Motor neuron (in vitro differentiated cells): ENCODE measurements around the gene KIAA1210. TPM values are rescaled to one million over a fixed set of nuclear protein-coding genes. Genes with fewer than 3 reads are reported as not detected.
"Not testable (repeated sequence)": the region's sequence is repeated elsewhere in the genome, so short reads cannot be mapped to it uniquely, and the experiment has no call there.

ENCODE experiments used
- ATAC-seq, 8 experiments: fragments of 200-7000 bp; cut with Tn5 transposase; replicated peaks in 6 of 8; 2 replicates each; pipeline ENCODE4 v1.8.0; 2021; ENCODE audit warnings: mild to moderate bottlenecking in 8 of 8, moderate library complexity in 8 of 8
- H3K27ac ChIP-seq, 2 donors: fragments of 250-450 bp; sonication (Bioruptor Pico); 2 replicates each; pipeline ENCODE4 v1.9.0; 2021; ENCODE audit warnings: antibody characterized with exemption in 2 of 2, mild to moderate bottlenecking in 2 of 2, moderate library complexity in 1 of 2
- H3K4me1 ChIP-seq, 2 donors: fragments of 250-450 bp; sonication (Bioruptor Pico); replicated peaks in 1 of 2; 2 replicates each; pipeline ENCODE4 v1.6.1; 2021; ENCODE audit warnings: antibody characterized with exemption in 2 of 2, mild to moderate bottlenecking in 2 of 2, moderate library complexity in 1 of 2
- H3K4me3 ChIP-seq, 5 donors: fragments of 250-450 bp; sonication (Bioruptor Pico); 2 replicates each; pipeline ENCODE4 v1.9.0; 2021; ENCODE audit warnings: antibody characterized with exemption in 5 of 5, mild to moderate bottlenecking in 5 of 5, moderate library complexity in 4 of 5
- WGBS, 10 experiments: fragments of 450-650 bp; shearing (Covaris generic); methylation state at CpG; one replicate each; pipeline ENCODE4 v1.0.0; 2022; 5-methylcytosine and 5-hydroxymethylcytosine counted together
- in situ Hi-C, 9 experiments: fragments of 400-800 bp; cut with MboI; loops; one replicate each; pipeline ENCODE4 v1.15.0; 2021; ENCODE audit warnings: low sequenced_read_pairs in 9 of 9, low pct_unique_long_range_greater_than_20kb in 2 of 9; ENCODE audit not compliant: unreplicated experiment in 9 of 9
- total RNA-seq, 8 experiments: library from RNA; unstranded; fragments of 300-600 nt; gene quantifications; 2 replicates each; pipeline versions ENCODE4 v1.2.3 to v1.2.4, GENCODE V29; 2022

Gene KIAA1210
- total RNA-seq, 8 experiments from 2014 or later: 0.04 to 0.14 (median 0.06) TPM; not detected in 2

DNA sequence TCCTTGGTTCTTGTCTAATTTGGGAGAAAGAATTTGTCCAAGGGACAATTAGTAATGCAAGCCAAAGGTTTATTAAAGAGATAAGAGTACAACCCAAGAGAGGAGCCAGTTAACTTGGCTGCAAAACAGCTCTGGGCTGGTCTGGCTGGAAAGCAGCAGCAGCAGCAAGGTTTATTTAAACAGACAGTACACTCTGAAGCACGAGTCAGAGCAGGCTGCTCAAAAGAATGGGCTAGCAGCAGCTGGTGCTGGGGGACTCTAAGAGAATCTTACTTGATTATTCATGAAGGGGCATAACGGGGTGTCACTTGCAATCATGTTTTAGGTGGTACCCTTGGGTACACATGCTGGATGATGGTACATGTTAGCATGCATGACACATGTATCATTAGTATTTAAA is 71.9 kb downstream of the KIAA1210 start:
- 17 to 60% (median 60%) methylated on average over 1 of the region's 2 CpGs; no CpG with 5 or more reads in 7 of the 10 experiments for WGBS, 10 experiments
- H3K4me3 ChIP-seq: no peak overlapping the region
- no peak overlapping the region for H3K27ac ChIP-seq
- peaks cover 0 to 4% of the 10 kb centered on the region in 2 donors for H3K4me1 ChIP-seq
- ATAC-seq: peak in 5 of 8 experiments; percentile 49 to 72 (median 56)
- in situ Hi-C loops: loop anchor here in 1 of 9 experiments (25.0 kb wide), 1 partner anchor 193 kb away; no protein-coding TSS in a partner anchor

GRCh38 chrX:119045884-119046283 is 81.7 kb downstream of the KIAA1210 start:
- Histone ChIP-seq H3K4me3 (no peak overlapping the region), H3K4me1 (no peaks in the 10 kb centered on the region), H3K27ac (no peak overlapping the region)
- no peak for ATAC-seq
- 21 to 82% (median 70%) methylated on average over 1 to 2 of the region's 2 CpGs; no CpG with 5 or more reads in 5 of the 10 experiments for WGBS, 10 experiments
- in situ Hi-C loops: no loop called here

DNA sequence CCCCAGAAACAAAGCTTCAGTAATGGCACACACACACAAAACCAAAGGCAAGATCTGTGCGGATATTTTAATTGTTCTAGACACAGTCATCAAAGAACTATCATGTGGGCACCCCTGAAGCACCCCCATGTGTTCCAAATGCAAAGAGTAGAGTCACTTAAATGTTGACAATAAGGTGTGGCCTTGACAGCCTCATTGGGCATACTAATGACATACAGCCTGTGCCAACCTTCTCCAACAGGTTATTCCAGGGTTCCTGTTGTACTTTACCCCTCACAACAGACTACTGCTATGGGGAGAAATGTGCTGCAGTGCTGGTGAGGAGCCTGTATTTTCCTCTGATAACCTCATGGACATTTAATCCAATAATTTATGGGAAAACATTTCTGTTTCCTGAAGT is 84.6 kb downstream of the KIAA1210 start:
- ATAC-seq: no peak
- Histone ChIP-seq H3K27ac (no peak overlapping the region), H3K4me3 (no peak overlapping the region), H3K4me1 (no peaks in the 10 kb centered on the region)
- in situ Hi-C loops: no loop called here
- whole genome bisulfite sequencing, 10 experiments: 27 to 100% methylated on average over 1 of the region's 1 CpG; no CpG with 5 or more reads in 8 of the 10 experiments

DNA sequence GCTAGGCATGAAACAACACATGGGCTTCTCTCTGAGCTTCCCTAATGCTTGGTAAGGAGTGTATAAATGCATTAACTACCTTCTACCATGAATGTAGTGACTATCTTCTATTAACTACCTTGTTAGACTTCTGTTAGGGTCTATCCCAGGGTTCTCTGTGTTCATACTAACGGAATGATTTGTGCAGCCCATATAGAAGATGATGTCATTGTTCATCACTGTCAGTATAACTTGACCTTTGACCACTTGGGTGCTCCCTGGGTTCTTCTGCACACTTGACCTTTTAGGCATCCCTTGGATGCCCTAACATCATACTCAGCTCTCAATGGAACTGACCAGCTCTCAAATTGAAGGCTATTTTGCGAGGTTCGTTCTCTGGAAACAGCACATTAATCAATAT is 85.6 kb downstream of the KIAA1210 start:
- H3K4me1 ChIP-seq: no peaks in the 10 kb centered on the region
- in situ Hi-C loops: no loop called here
- no peak for ATAC-seq
- H3K27ac ChIP-seq: no peak overlapping the region
- WGBS, 10 experiments: 53 to 100% methylated on average over 1 to 3 of the region's 3 CpGs; no CpG with 5 or more reads in 8 of the 10 experiments
- no peak overlapping the region for H3K4me3 ChIP-seq

- Histone ChIP-seq H3K4me1 (no peaks in the 10 kb centered on the region), H3K4me3 (no peak overlapping the region), H3K27ac (no peak overlapping the region)
- in situ Hi-C loops: no loop called here
- WGBS, 10 experiments: 0 to 100% (median 49%) methylated on average over 1 to 2 of the region's 4 CpGs; no CpG with 5 or more reads in 7 of the 10 experiments
- peak in 7 of 8 experiments; percentile 63 to 90 (median 81) for ATAC-seq
Observed at GRCh38 chrX:119041175-119041574, 86.4 kb downstream of the KIAA1210 start.

DNA sequence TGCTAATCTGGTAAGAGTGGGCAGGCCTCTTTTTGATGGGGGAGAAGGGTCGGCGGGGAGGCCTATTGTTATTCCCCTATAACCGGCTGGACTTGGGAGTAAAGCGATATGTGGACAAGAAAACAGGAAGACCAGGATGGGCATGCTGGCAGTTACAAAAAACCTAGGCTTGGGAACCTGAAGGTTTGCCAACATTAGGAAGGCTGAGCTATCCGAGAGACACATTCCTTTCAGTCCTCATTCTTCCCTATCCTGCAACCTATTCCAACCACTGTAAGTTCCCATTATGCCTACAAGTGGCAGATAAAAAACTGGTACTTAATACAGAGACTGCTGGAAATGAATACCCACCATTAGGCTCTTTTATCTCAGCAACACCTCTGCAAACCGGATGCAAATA is 87.2 kb downstream of the KIAA1210 start:
- 40 to 83% (median 54%) methylated on average over 1 to 5 of the region's 6 CpGs; no CpG with 5 or more reads in 7 of the 10 experiments for WGBS, 10 experiments
- no peak overlapping the region for H3K4me3 ChIP-seq
- no peaks in the 10 kb centered on the region for H3K4me1 ChIP-seq
- no peak for ATAC-seq
- no peak overlapping the region for H3K27ac ChIP-seq
- in situ Hi-C loops: no loop called here

GRCh38 chrX:119036107-119037029 is 91.2 kb downstream of the KIAA1210 start:
- no peaks in the 10 kb centered on the region for H3K4me1 ChIP-seq
- no peak overlapping the region for H3K27ac ChIP-seq
- no peak overlapping the region for H3K4me3 ChIP-seq
- 70 to 100% (median 83%) methylated on average over 1 to 4 of the region's 4 CpGs; no CpG with 5 or more reads in 3 of the 10 experiments for WGBS, 10 experiments
- in situ Hi-C loops: no loop called here
- peak in 2 of 8 experiments; percentile 38 to 62 for ATAC-seq

DNA sequence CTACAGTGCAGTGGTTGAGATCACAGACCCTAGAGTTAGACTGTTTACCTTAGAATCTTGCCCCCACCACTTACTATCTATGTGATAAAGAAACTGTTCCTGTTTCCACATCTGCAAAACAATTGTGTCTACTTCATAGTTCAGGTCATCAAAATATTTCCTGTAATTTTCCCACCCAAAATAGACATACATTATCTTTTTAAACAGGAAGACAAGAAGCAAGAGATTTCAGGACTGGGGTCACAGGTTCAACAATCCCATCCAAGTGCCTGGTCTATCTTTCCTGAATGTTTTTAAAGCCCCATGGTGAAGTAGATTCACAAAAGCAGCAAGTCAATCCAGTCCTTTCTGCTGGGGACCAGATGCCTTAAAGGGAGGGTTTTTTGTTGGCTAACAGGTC is 96.6 kb downstream of the KIAA1210 start:
- Histone ChIP-seq H3K27ac (no peak overlapping the region), H3K4me3 (no peak overlapping the region), H3K4me1 (no peaks in the 10 kb centered on the region)
- in situ Hi-C loops: no loop called here
- no peak for ATAC-seq

GRCh38 chrX:119029656-119030055 is 98.0 kb downstream of the KIAA1210 start:
- in situ Hi-C loops, H3K4me1 ChIP-seq, H3K27ac ChIP-seq, H3K4me3 ChIP-seq, ATAC-seq: not testable (repeated sequence)
- no CpG with 5 or more reads among the region's 10 CpGs for WGBS, 10 experiments

DNA sequence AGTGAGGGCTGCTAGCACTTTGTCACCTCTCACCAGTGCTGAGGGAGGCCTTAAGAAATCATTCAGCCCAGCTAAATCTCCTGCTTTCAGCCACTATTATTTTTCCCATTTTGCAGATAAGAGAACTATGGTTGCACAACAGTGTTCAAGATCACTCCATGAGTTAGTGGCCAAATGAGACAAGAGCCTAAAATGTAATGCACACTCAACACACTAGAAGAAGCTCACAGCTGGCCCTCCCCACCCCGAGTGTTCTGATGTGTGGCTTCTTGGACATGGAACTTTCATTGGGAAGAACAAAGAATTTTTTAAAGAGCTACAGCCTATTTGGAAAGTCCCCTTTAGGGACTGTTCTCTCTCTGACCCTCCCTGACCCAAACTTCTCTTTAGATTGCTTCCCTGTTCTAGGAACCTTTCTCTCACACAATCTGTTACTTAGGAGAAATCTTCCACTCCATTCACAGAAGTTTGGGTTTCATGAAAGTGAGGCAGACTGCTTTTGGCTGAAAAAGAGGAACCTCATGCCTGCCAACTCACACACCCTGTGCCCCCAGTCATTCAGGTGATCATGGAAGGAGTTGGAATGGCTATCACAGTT is 98.8 kb downstream of the KIAA1210 start:
- no peak overlapping the region for H3K27ac ChIP-seq
- no peaks in the 10 kb centered on the region for H3K4me1 ChIP-seq
- no peak overlapping the region for H3K4me3 ChIP-seq
- ATAC-seq: no peak
- in situ Hi-C loops: no loop called here
- WGBS, 10 experiments: 40% methylated on average over 1 of the region's 1 CpG; no CpG with 5 or more reads in 9 of the 10 experiments

Other genes with a start within 250 kb of the KIAA1210 start
- gene LONRF3, start 153.2 kb downstream of the KIAA1210 start, total RNA-seq: 1 to 10 TPM in 4 of 8 experiments, under 1 TPM in 3, not detected in 1; 0.22 to 4.8 (median 1.4) TPM
- under 1 TPM in 1 of 8 experiments, not detected in 7; 0.57 TPM for gene CT47C1, start 54.8 kb downstream of the KIAA1210 start, total RNA-seq
- gene PGRMC1, start 108.5 kb upstream of the KIAA1210 start, total RNA-seq: 100 to 1,000 TPM in 6 of 8 experiments, 10 to 100 TPM in 2; 56.6 to 183 (median 147) TPM